ENCODE results near the gene EXOC6B.
A peak's percentile ranks its signal among the peaks of the same experiment; 100 is the strongest.
"Not testable (repeated sequence)": the region's sequence is repeated elsewhere in the genome, so short reads cannot be mapped to it uniquely, and the experiment has no call there.

The EXOC6B gene

DNA sequence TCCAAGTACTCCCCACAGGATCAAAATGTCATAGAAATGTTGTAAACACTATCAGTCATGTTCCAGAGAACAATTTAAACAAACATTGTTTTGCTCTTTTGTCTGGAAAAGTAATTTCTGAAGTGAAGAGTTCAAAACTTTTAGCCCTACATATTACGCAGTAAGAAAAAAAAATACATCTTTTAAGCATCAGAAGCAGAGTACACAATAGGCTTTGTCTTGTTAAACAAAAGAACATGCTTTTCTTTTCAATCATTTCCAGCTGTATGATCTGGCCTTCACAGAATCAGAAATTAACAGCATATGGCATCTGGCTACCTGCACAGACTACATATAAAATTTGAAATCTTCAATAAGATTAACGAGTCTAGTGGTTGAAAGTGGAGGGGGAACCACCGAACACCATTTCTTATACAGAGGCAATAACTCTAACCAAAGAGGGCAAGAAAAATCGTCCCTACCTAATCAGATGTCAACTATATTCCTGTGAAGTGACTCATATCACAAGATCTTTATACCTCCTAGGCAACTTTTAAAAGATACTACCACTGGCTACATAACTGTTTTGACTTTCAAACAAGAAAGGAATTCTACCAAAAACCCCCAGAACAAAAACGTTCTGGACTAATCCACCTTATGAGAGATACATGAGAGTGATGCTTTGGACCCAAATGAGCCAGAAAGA, 149.3 kb downstream of the EXOC6B start:
- peak; percentile 16 for DNase-seq

DNA sequence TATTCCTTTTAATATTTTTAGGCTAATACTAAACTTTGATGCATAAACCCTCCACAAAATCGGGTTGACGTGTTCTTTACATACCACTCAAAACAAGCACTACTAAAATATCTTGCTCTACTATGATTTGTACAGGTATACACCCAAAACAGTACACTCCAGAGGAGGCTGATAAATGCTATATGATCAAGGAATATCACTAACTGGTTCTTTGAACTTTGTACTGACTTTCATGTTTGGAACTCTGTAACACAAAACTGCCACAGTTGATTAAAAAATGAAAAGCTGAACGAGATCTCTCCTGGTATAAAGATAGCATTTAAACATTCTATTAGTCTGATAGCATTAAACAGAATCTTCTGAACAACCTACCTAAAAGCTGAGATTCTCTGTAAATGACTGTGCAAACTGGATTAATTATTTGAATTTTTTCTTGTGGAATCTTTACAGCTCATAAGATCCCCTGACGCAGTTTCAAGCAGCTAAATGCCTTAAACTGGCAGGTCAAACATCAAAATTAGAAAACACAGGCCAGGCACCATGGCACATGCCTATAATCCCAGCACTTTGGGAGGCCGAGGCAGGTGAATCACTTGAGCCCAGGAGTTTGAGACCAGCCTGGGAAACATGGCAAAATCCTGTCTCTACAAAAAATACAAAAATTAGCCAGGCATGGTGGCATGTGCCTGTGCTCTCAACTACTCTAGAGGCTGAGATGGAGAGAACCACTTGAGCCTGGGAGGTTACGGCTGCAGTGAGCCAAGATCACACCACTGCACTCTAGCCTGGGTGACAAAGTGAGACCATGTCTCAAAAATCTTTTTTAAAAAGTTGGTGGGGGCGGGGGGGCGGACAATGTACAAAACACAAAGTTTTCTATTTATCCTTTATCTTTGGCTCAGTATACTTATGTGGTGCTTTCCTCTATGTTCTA, 150.6 kb downstream of the EXOC6B start:
- DNase-seq: no peak

DNA sequence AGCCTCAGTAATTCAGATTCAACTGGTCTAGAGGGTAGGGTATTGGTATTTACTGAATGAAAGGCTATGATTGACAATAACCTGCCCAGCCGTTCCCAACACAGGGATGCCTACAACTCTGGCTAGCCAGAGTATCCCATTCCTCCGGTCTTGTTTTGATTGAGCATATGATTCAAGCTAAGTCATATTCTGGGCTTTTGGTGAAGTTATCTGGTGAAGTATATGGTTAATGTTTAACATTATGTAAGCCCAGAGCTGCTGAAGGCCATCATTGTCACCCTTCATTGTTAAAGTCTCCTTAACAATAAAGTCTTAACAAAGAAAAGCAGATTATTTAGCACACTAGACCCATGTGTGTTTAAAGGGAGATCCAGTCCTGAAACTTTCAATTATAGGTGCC, 152.6 kb downstream of the EXOC6B start:
- no peak for DNase-seq

DNA sequence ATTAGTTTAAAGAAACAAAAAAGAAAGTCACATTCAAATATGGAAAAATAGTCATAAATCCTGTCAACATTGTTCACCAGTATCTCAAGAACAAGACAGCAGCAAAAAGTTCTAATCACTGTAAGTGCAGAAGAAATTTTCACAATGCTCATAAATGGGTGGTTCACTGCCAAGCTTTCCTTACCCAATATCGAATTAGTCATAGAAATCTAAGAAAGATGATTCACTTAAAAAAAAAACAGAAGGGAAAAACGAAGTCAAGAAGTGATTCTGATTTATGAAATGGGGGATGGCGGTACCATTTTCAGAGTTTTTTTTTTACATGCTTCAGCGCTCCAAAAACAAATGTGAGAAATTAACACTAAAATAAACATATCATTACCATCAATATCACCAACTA, 156.7 kb downstream of the EXOC6B start:
- no peak for DNase-seq

DNA sequence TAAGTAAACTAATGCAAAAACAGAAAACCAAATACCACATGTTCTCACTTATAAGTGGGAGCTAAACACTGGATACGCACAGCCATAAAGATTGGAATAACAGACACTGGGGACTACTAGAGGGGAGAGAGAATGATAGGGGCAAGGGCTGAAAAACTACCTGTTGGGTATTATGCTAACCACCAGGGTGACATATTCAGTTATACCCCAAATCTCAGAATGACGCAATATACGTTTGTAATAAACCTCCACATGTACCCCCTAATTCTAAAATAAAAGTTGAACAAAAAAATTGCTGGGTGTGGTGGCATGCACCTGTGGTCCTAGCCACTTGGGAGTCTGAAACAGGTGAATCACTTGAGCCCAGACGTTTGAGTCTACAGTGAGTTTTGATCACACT, 157.2 kb downstream of the EXOC6B start:
- no peak for DNase-seq

DNA sequence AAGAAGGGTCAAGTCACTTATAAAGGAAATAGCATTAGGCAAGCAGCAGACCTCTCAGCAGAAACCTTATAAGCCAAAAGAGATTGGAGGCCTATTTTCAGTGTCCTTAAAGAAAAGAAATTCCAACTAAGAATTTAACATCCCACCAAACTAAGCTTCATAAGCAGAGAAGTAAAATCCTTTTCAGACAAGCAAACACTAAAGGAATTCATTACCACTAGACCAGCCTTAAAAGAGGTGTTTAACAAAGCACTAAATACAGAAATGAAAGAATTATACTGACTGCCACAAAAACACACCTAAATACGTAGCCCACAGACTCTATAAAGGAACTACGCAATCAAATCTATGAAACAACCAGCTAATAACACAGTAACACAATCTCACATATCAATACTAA, 160.4 kb downstream of the EXOC6B start:
- DNase-seq: no peak

DNA sequence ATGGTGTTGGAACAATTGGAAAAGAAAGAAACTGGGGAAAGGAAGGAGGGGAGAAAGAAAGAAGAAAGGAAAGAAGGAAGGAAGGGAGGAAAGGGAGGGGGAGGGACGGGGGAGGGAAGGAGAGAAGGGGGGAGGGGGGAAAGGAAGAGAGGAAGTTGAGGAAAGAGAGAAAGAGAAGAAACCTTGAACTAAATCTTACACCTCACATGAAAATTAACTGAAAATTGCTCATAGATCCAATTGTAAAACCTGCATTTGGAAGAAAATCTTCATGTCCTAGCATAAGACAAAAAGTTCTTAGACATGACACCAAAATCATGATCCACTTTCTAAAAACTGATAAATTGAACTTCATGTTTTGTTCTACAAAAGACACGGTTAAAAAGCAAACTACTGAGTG, 163.8 kb downstream of the EXOC6B start:
- DNase-seq: no peak

DNA sequence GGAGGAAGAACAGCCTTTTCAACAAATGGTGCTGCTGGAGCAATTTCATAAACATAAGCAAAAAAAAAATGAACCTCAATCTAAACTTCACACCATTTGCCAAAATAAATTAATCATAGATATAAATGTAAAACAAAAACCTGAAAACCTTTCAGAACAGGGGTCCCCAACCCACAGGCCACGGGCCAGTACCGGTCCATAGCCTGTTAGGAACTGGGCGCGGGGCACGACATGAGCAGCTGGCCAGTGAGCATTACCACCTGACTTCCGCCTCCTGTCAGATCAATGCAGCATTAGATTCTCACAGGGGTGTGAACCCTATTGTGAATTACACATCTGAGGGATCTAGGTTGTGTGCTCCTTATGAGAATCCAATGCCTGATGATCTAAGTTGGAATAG, 176.0 kb downstream of the EXOC6B start:
- DNase-seq: no peak

DNA sequence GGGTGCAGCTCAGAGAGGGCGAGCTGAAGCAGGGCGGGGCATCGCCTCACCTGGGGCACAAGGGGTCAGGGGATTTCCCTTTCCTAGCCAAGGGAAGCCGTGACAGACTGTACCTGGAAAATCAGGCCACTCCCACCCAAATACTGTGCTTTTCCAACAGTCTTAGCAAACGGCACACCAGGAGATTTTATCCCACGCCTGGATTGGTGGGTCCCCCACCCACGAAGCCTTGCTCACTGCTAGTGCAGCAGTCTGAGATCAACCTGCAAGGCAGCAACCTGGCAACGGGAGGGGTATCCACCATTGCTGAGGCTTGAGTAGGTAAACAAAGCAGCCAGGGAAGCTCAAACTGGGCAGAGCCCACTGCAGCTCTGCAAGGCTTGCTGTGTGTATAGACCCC, 184.6 kb downstream of the EXOC6B start:
- not testable (repeated sequence) for DNase-seq

DNA sequence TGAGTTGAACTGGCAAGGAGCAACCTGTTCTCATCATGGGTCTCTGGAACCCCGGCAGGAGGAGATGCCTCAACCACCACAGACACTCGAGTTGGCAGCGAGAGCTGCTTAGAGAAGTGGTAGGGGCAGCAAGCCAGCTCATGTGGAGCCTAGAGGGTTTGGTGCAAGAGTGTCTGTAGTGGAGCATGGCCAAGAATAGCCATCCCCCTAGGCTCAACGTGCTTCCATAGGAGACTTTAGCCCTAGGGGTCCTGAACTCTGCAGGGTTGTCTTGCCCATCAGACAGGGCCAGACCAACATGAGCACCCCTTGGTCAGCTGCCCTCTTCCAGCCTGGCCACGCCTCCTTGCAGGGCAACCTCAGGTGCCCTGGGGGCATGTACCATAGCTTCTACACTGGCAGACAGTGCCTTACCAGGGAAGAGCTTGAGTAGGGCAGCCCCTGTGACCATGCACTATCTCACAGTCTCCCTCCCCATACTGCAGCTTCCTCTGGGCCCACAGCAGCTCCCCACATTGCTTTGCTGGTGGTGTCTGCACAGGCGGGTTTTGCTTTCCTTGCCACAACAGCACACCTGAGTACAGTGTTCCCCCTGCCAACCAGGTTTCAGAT, 187.1 kb downstream of the EXOC6B start:
- no peak for DNase-seq

DNA sequence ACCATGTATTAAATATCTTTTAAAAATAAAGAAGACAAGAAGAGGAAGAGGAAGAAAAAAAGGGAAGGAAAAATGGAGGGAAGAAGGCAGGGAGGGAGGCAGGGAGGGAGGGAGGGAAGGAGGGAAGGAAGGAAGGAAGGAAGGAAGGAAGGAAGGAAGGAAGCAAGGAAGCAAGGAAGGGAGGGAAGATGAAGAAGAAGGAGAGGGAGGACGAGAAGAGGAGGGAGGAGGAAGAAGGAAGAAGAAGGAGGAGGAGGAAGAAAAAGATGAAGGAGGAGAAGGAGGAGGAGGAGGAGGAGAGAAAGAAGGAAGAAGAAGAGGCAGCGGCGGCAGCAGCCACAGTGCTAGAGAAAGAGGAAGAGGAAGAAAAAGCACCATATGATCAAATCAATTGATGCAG, 189.6 kb downstream of the EXOC6B start:
- no peak for DNase-seq

DNA sequence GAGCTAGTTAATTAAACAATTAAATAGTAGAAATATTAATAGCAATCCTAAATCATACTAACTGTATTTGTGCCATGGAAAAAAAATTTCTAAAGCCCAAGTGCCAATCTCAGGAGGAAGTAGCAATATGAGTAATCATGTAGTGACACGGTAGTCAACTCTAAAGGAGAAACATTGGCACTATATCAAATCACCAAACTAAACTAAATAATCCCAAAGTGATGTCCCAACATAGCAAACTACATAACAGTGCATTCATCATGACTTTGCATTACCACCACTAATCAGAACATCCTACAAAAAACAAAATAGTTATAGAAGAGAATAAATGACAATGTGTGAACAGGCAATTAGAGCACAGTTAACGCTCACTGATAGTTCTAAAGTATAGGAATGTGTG, 195.1 kb downstream of the EXOC6B start:
- no peak for DNase-seq

DNA sequence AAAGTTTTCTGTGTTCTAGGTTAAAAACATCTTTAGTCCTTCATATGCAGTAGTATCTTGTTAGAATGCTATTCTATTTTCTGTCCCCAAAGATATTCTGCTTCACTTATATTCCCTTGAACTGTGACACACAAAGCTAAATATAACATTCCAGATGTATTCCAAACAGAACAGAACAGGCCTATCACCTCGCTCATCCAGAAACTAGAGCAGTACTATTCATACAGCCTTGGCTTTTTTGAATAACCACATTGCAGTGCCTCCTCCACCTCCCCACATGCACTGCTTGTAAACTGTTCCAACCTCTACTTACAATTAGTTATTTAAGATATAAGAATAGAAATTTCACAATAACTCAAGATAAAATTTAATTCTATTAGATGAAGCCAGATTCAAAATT, 196.8 kb downstream of the EXOC6B start:
- DNase-seq: no peak

DNA sequence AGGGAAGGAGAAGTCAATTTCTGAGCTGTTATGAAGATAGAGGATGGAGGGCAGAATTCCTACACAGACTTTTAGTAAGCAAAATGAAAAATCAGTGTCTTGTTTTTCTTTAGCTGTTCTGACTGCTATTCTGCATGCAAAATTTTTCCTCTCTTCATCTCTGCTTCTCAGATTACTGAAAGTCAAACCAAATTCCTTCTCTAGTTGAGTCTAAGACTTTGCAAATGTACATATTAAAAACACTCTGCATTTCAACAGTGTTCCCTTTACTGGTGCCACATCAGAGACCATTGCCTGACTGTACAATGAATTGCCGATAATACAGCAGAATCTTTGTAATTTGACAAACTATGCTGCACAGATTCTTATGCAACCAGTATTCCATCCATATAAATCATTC, 198.8 kb downstream of the EXOC6B start:
- DNase-seq: no peak

DNA sequence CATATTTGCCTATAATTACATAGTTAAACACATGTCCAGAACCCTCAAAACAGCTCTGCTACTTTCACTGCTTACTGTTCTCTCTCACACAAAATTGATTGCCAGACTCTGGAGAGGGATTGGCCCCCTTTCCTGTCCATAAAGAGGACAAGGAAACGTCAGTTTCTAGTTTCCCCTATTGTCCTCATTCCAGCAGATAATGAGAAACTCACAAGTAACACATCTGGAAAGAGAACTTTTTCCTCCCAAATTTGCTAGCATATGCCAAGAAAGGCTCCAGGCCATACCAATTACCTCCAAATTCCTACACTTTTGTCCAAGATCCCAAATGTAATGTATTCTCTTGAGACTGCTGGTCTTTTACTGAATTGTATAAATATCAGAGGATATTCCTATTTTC, 200.5 kb downstream of the EXOC6B start:
- DNase-seq: no peak

DNA sequence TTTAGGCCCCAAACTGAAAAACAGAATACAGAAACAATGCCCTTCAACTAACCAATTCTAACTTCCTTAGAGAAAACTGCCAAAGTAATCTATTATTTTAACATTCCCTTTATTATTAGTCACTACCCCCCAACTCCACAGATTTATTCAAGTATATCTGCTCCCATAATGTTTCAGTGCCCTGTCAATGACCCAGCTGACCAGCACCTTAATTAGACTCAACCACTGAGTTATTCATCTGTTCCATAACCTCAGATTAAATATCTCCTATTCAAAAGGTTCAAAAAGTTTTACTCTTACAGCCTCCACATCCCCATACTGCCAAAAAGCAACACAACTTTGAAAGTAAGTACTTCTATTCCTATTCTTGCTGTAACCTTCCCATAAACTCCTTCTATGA, 202.4 kb downstream of the EXOC6B start:
- no peak for DNase-seq

DNA sequence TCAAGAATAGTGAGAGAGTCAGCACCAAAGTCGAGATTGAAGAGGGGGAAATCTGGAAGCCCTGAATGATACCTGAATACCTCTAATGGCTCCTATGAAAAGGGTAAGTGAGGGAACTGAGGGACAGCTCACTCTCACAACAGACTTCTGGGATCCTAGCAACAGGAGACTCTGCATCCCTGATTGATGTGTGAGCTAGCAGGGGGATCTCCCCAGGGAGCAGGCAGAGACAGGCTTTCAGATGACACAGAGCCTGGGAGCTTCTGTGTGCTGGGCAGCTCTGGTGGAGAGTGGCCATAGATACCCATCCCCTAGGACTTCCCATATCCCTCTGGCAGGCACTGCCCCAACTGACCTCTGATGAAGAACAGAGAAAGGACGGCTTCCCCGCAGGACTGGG, 206.2 kb downstream of the EXOC6B start:
- peak; percentile 8 for DNase-seq

DNA sequence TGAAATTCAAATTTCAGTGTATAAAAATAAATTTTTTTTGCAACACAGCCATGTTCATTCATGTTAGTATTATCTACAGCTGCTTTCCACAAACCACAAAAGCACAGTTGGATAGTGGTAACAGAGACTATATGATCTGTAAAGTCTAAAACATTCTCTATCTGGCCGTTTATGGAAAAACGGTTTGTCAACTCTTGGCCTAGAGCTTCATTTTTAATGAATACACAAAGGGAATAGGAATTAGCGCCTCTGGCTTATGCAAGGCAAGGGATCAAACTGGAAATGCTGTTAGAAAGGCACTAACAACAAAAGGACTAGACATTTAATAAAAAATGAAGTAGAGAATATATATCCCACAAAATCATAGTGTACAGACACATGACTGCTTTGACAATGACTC, 211.9 kb downstream of the EXOC6B start:
- DNase-seq: no peak

DNA sequence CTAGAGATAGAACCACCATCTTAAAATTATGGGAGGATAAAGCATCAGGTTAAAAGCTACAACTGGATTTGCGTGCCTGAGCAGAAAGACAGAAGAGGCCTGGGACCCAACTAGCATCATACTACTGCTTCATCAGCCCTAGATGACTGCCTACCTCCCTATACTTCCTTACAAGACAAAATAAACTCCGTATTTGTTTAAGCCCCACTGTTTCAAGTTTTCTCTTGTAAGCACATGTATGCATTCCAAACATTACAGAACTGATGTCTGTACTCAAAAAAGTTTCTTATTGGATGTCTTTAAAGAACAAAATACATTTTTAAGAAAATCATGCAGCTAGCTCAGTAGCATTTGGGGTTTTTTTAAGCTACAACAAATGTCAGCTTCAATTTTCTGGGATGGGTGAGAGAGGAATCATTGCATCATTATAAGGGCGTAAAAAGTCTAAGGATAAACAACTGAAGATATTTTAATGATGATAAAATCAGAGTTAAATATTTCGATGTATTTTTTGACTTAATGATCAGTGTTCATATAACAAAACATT, 213.1 kb downstream of the EXOC6B start:
- DNase-seq: no peak

DNA sequence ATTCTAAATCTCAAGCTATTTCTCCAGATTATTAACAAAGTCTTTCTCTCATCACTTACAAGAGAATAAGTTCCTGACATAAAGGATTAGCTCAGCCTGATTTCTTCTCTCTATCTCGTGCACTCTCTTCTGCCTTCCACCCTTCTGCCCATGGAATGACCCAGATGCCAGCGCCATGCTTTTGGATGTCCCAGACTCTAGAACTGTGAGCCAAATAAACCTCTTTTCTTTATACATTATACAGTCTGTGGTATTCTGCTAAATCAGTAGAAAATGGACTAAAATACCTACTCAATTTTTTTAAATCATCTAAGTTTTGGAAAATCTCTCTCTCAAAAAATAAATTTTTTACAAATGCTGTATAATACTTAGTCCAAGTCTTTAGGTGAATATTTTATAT, 218.6 kb downstream of the EXOC6B start:
- DNase-seq: no peak

DNA sequence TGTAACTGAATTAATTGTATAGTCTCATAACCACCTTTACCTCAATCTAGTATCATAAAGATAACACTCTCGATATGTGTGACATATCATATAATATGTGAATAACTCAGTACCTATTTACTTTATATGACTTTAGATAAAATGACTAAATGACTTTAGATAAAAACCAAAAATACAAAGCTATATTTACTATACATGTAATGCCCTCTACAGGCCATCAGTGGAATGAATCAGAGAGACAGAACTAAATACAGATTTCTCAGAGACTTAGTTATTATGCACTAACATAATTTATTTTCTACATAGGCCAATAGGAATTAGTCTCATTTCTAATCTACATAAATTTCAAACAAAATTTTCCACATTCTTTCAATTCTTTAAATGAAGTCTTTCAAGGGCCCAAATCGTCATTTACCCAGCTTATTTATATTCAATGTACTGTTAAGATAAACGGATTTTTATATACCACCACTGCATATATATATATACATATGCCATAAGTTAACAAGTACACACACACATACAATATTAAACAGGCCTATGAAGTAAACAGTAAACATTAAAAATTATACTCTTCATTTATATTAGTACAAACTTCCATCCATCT, 219.9 kb downstream of the EXOC6B start:
- no peak for DNase-seq

DNA sequence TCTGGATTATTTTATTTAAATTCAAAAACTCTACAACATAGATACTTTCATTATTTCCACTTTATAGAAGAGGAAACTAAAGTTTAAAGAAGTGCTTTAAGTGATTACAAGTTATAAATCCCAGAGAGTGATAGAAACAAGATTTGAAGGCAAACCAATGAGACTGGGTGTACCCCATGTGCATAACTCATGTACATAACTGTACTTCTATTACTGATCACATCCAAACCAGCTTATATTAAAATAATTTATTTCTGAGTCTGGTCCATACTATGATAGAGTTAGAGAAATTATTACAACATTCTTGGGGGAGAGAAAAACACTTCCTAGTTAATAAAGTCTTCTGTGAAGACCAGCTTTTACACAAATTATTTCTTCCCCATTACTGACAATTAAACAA, 221.4 kb downstream of the EXOC6B start:
- no peak for DNase-seq

DNA sequence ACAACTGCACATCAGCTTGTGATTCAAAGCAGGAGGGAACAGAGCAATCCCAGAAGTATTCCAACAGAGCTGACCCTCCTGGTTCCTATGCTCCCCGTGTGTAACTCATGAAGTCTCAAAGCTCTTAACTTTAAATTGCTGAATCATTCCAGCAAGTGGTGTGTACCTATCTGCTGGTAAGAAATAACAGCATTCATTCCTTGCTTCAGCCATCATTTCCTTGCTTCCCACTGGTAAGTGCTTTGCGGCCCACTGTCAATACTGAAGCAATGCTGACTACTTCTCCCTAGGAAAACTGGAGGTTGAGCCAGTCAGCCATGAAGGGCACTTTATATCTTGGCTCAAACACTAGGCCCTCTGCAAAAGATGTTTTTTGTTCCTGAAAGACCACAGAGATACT, 222.4 kb downstream of the EXOC6B start:
- peak; percentile 15 for DNase-seq

Data from retina (tissue), 1 donor.